ENCODE measurements around the gene ARID5B.
A peak's percentile ranks its signal among the peaks of the same experiment; 100 is the strongest.

Gene ARID5B

DNA sequence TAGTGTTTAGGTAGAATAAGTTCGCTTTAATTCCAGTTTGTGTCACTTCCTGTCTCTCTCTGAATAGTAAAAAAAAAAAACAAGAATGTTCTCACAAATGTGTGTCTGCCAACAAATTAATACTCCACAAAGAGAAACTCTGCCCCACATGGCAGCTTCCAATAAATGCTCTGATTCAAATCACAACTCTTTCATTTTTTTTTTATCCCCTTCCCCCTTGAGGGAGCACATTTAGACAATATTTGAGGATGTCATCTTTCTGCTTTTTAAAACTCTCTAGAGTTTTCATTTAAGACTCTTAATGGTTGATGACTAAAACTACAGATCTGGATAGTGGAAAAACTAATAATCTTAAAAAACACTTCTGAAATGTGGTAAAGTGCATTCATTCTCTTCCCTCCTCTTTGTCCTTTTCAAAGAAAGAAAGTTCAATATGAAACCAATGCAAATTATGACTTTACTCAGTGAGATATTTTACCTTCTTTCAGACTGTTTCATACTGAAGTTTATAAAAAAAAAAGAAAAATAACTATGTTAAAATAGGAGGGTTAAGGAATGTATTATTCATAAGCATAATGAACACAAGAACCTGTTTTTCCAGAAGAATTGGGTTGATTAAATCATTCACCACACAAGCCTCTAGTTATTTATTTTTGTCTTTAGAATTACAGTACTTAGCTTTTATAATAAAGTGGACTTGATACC, 42.3 kb downstream of the ARID5B start:
- H3K27ac ChIP-seq: peak overlapping the region; percentile 86
- TF ChIP-seq, protein P1, sequence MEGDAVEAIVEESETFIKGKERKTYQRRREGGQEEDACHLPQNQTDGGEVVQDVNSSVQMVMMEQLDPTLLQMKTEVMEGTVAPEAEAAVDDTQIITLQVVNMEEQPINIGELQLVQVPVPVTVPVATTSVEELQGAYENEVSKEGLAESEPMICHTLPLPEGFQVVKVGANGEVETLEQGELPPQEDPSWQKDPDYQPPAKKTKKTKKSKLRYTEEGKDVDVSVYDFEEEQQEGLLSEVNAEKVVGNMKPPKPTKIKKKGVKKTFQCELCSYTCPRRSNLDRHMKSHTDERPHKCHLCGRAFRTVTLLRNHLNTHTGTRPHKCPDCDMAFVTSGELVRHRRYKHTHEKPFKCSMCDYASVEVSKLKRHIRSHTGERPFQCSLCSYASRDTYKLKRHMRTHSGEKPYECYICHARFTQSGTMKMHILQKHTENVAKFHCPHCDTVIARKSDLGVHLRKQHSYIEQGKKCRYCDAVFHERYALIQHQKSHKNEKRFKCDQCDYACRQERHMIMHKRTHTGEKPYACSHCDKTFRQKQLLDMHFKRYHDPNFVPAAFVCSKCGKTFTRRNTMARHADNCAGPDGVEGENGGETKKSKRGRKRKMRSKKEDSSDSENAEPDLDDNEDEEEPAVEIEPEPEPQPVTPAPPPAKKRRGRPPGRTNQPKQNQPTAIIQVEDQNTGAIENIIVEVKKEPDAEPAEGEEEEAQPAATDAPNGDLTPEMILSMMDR (conservative IDR thresholded peaks at IDR 0.05): peak; percentile 33

DNA sequence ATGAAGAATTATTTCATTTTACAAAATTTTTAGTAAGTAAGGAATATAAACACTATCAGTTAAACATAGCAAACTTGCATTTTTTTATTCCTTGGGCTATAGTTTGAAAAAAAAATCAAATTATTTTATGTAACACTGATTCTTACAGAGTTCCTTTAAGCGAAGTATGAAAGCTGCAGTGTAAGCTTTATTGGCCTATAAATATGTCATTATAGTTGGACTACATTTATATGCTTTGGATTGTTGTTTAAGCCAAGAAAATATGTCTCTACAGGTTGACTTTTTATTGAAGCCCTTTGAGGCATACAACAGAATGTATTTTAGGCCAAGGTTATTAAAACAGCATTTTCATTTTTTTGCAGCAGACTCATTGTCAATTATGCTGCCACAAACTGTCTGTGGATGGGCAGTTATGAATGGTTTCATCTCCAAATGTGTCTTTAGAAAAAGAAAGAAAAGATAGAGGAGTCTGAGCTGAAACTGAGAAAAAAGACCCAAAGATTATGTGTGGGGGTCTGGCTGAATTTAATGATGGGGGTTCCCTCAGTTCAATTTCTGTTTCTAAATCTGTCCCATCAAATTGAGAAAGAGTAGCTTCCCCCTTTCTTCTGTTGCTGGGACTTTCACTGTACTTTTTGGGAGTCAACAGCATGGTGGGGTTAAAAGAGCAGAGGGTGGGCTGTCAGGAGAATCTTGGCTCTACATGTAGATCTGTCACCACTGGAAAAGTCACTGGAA, 43.1 kb downstream of the ARID5B start:
- peak overlapping the region; percentile 86 for H3K27ac ChIP-seq

DNA sequence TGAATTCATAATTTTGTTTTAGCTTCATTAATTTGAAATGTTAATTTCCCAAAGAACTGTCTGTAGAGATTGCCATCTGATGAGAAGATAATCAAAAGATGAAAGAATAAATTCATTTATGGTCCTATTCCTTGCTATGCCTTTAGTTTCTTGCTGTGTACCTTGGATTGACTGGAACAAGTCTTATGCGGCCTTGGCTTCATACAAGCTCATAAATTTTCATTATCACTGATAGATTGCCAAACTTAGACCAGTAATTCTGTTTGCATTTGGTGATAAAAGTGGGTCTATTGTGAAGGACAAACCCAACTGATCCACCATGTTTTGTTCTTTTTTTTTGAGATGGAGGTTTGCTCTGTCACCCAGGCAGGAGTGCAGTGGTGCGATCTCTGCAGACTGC, 48.2 kb downstream of the ARID5B start:
- TF ChIP-seq, protein P1 (conservative IDR thresholded peaks at IDR 0.05): no peak
- H3K27ac ChIP-seq: peak overlapping the region; percentile 45

More for the DNA sequence above, 43.1 kb downstream of the ARID5B start:
- TF ChIP-seq, protein P1 (conservative IDR thresholded peaks at IDR 0.05): no peak

DNA sequence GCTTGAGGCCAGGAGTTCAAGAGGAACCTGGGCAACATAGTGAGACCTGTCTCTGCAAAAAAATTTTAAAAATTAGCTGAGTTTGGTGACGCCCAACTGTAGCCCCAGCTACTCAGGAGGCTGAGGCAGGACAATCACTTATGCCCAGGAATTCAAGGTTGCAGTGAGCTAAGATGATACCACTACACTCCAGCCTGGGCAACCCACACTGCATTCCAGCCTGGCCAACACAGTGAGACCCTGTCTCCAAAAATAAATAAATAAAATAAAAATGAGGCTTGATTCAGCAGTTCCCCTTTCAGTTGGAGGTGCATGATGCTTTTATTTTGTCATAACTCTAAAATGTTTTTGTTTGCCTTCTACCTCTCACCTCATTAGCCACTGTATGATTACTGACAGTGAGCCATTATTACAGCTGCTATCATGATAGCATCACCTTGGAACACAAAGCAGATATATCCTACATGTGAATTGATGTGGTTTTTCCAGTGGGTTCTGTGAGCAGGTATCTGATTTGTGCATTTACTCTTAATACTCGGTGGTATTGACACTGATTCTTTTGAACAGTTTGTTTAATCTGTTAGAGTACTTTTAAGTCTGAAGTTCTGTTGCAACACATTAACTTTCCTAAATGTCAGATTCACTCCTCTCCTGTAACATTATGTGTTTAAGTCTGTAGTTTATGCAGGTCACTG, 49.1 kb downstream of the ARID5B start:
- TF ChIP-seq, protein P1 (conservative IDR thresholded peaks at IDR 0.05): no peak

DNA sequence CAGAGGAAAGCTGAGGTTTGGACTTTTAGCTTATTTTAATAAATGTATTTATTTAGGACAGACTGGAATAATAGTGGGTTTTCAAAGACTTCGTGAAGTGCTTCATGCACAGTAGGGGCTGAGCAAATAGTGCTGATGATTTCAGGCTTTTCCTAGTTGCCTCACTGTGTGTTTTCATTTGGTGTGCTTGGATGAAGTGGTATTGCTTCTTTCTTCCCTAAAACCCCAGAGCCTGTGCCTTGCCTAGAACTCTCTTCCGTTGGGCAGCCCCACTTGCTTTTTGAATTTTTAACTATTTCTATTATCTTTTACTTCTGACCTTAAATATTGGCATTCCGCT, 49.6 kb downstream of the ARID5B start:
- H3K27ac ChIP-seq: no peak overlapping the region

More for the DNA sequence above, 49.1 kb downstream of the ARID5B start:
- H3K27ac ChIP-seq: peak overlapping the region; percentile 45

DNA sequence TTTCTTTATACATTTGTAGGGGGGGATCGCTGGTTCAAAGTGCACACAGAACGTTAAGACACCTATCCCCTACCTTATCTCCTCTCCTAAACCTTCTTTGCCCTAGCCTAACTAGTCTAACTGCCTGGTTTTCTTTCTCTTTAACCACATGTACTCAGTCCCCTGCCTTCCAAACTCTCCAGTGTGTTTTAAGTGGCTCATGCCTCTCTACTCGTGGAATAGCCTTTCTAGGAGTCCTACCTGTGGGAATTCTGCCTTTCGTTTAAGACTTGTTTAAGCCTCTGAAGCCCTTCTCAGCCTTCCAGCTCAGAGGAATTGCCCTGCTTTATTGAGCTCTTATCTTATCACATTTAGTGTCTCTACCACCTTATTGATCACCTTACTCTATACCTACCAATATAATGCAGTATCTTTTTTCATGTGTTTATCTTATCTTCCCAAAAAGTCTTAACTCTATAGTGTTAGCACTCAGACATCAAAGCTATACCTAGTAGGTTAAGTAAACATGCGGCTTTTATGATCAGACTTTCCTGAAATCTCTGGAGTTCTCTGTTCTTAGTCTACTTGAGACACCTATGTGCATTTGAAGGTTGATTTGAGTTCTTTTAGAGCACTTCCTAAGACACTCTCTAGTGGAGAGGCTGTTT, 50.7 kb downstream of the ARID5B start:
- TF ChIP-seq, protein P1 (conservative IDR thresholded peaks at IDR 0.05): no peak

More for the DNA sequence above, 49.6 kb downstream of the ARID5B start:
- TF ChIP-seq, protein P1 (conservative IDR thresholded peaks at IDR 0.05): no peak

DNA sequence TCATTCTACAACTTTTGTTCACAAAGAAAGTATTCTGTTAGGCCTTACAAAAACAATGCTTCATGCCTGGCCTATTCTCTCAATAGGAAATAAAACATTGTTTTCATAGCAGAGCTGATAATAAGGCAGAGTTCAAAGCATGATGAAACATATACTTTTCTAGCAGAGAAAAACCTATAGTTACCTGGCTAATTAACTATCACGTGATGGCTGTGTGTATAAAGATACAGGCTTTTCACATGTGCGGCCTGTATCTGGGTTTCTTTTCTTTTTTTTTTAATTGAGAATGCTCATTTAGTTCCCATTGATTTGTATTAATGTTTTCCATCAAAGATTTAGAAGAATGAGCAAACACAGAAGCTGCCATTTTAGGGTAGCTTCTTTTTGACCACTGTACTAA, 51.7 kb downstream of the ARID5B start:
- no peak overlapping the region for H3K27ac ChIP-seq

More for the DNA sequence above, 50.7 kb downstream of the ARID5B start:
- no peak overlapping the region for H3K27ac ChIP-seq

More for the DNA sequence above, 51.7 kb downstream of the ARID5B start:
- TF ChIP-seq, protein P1 (conservative IDR thresholded peaks at IDR 0.05): no peak

All from VCaP (cell line).